ENCODE data around the gene SYT14. TPM values are rescaled to one million over a fixed set of nuclear protein-coding genes. Genes with fewer than 3 reads are reported as not detected.

Gene SYT14
- total RNA-seq, 1 donor from 2014 or later, result 16.1 TPM

DNA sequence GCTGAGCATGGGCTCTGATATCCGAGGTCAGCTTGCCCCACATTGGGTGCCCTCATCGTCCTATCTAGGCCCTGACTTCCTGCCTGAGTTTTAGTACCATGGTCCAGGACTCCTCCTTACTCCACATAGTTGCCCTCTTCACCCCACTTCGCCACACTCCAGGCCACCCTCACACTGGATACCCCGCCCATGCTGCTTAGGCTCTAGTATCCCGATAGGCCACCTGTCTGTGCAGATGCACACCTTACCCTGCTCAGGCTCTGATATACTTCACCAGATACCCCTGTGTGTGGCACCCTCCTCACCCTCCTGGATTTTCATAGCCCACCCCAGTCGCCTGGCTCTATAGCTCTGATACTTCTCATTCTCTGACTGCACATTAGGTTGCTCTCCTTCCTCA lies 149.0 kb downstream of the SYT14 start:
- Histone ChIP-seq H3K4me2 (no peak overlapping the region), H4K20me1 (ENCODE audit: low read depth) (no peaks in the 10 kb centered on the region), H3K4me3 (no peak overlapping the region), H3K27me3 (no peaks in the 10 kb centered on the region), H3K79me2 (ENCODE audit: low read depth) (no peaks in the 10 kb centered on the region), H3F3A (ENCODE audit: low read depth) (no peaks in the 10 kb centered on the region), H2AFZ (replicated peaks) (no peak overlapping the region), H3K9ac (no peak overlapping the region), H3K27ac (no peak overlapping the region), H3K9me3 (ENCODE audit: low read depth) (no peaks in the 10 kb centered on the region), H3K36me3 (no peaks in the 10 kb centered on the region), H3K4me1 (no peaks in the 10 kb centered on the region)
- no peak overlapping the region for H3K27ac Mint-ChIP-seq
- TF ChIP-seq CTCF (IDR thresholded peaks at IDR 0.05), result no peak
- TF ChIP-seq EZH2 (IDR thresholded peaks at IDR 0.05), result no peak
- TF ChIP-seq EZH2phosphoT487 (IDR thresholded peaks at IDR 0.05), result no peak
- H3K9me3 Mint-ChIP-seq, result no peaks in the 10 kb centered on the region
- H3K36me3 Mint-ChIP-seq, result no peaks in the 10 kb centered on the region
- H3K4me1 Mint-ChIP-seq, result no peaks in the 10 kb centered on the region
- no peaks in the 10 kb centered on the region for H3K27me3 Mint-ChIP-seq (ENCODE audit: insufficient read depth, low read depth)
- H3K4me3 Mint-ChIP-seq, result no peak overlapping the region
- no peak for DNase-seq (ENCODE audit: low spot score)

DNA sequence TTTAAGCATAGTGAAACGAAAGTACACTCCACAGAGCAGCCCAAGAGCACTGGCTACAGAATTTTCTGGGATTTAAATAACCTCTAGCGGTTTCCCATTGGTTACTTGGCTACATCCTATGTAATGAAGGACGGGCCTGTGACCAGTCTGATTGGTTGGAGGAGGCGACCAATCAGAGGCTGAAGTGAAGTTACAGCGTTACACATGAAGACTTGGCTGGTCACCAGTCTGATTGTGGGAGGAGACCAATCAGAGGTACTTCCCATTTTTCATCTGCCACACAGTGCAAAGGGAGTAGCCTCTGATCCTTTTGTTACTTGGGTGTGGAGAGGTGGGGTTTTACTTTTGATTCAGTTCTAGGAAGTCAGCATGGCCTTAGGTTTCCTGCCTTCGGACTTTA lies 151.8 kb downstream of the SYT14 start:
- no peak overlapping the region for H3K4me2 ChIP-seq
- TF ChIP-seq EZH2phosphoT487 (IDR thresholded peaks at IDR 0.05), result no peak
- TF ChIP-seq EZH2 (IDR thresholded peaks at IDR 0.05), result no peak
- TF ChIP-seq CTCF (IDR thresholded peaks at IDR 0.05), result no peak
- H3K36me3 ChIP-seq, result no peaks in the 10 kb centered on the region
- H3K4me1 ChIP-seq, result no peaks in the 10 kb centered on the region
- H3K9me3 ChIP-seq (ENCODE audit: low read depth), result no peaks in the 10 kb centered on the region
- H3K9ac ChIP-seq, result no peak overlapping the region
- Mint-ChIP-seq H3K9me3 (no peaks in the 10 kb centered on the region), H3K4me1 (no peaks in the 10 kb centered on the region), H3K27ac (no peak overlapping the region), H3K27me3 (ENCODE audit: insufficient read depth, low read depth) (no peaks in the 10 kb centered on the region), H3K36me3 (no peaks in the 10 kb centered on the region), H3K4me3 (no peak overlapping the region)
- H3F3A ChIP-seq (ENCODE audit: low read depth), result no peaks in the 10 kb centered on the region
- H4K20me1 ChIP-seq (ENCODE audit: low read depth), result no peaks in the 10 kb centered on the region
- H3K27ac ChIP-seq, result no peak overlapping the region
- H3K4me3 ChIP-seq, result no peak overlapping the region
- H2AFZ ChIP-seq (replicated peaks), result no peak overlapping the region
- no peaks in the 10 kb centered on the region for H3K27me3 ChIP-seq
- no peak for DNase-seq (ENCODE audit: low spot score)
- no peaks in the 10 kb centered on the region for H3K79me2 ChIP-seq (ENCODE audit: low read depth)

DNA sequence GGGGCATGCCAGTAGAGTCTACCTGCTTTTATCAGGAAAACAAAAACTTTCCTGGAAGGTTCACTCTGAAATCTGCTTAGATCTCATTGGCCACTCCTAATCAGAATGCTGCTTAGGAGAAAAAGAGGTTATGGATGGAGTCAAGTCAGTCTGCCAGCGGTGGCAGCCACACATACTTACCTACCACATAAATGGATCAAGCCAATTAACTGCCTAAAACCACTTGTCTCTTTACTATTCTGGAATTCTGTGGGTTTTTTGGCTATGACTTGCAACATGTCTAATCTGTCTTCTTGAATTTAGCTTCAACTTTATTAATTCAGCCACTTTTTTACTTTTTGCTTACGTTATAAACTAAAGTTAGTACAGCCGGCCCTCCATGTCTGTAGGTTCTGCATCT lies 154.3 kb downstream of the SYT14 start:
- Histone ChIP-seq H3F3A (ENCODE audit: low read depth) (no peaks in the 10 kb centered on the region), H4K20me1 (ENCODE audit: low read depth) (no peaks in the 10 kb centered on the region), H2AFZ (replicated peaks) (no peak overlapping the region), H3K27me3 (no peaks in the 10 kb centered on the region), H3K4me1 (no peaks in the 10 kb centered on the region), H3K27ac (no peak overlapping the region), H3K4me3 (no peak overlapping the region), H3K36me3 (no peaks in the 10 kb centered on the region), H3K9ac (no peak overlapping the region), H3K4me2 (no peak overlapping the region), H3K79me2 (ENCODE audit: low read depth) (no peaks in the 10 kb centered on the region), H3K9me3 (ENCODE audit: low read depth) (no peaks in the 10 kb centered on the region)
- H3K27ac Mint-ChIP-seq, result no peak overlapping the region
- H3K4me1 Mint-ChIP-seq, result no peaks in the 10 kb centered on the region
- H3K27me3 Mint-ChIP-seq (ENCODE audit: insufficient read depth, low read depth), result no peaks in the 10 kb centered on the region
- DNase-seq (ENCODE audit: low spot score), result no peak
- H3K9me3 Mint-ChIP-seq, result no peaks in the 10 kb centered on the region
- H3K36me3 Mint-ChIP-seq, result no peaks in the 10 kb centered on the region
- TF ChIP-seq EZH2phosphoT487 (IDR thresholded peaks at IDR 0.05) (no peak), CTCF (IDR thresholded peaks at IDR 0.05) (no peak), EZH2 (IDR thresholded peaks at IDR 0.05) (no peak)
- no peak overlapping the region for H3K4me3 Mint-ChIP-seq

GRCh38 chr1:210093461-210093860 lies 155.4 kb downstream of the SYT14 start:
- DNase-seq (ENCODE audit: low spot score), result no peak
- H3K9ac ChIP-seq, result no peak overlapping the region
- no peaks in the 10 kb centered on the region for H3K27me3 Mint-ChIP-seq (ENCODE audit: insufficient read depth, low read depth)
- no peak overlapping the region for H2AFZ ChIP-seq (replicated peaks)
- no peaks in the 10 kb centered on the region for H3K4me1 ChIP-seq
- no peak overlapping the region for H3K27ac ChIP-seq
- no peak overlapping the region for H3K27ac Mint-ChIP-seq
- H3K4me2 ChIP-seq, result no peak overlapping the region
- H3F3A ChIP-seq (ENCODE audit: low read depth), result no peaks in the 10 kb centered on the region
- no peak overlapping the region for H3K4me3 Mint-ChIP-seq
- H4K20me1 ChIP-seq (ENCODE audit: low read depth), result no peaks in the 10 kb centered on the region
- no peaks in the 10 kb centered on the region for H3K36me3 ChIP-seq
- no peaks in the 10 kb centered on the region for H3K27me3 ChIP-seq
- H3K9me3 Mint-ChIP-seq, result no peaks in the 10 kb centered on the region
- H3K79me2 ChIP-seq (ENCODE audit: low read depth), result no peaks in the 10 kb centered on the region
- H3K4me3 ChIP-seq, result no peak overlapping the region
- H3K9me3 ChIP-seq (ENCODE audit: low read depth), result no peaks in the 10 kb centered on the region
- TF ChIP-seq EZH2 (IDR thresholded peaks at IDR 0.05) (no peak), CTCF (IDR thresholded peaks at IDR 0.05) (no peak), EZH2phosphoT487 (IDR thresholded peaks at IDR 0.05) (no peak)
- no peaks in the 10 kb centered on the region for H3K36me3 Mint-ChIP-seq
- no peaks in the 10 kb centered on the region for H3K4me1 Mint-ChIP-seq

All from neural progenitor cell (in vitro differentiated cells).